GM20000 (cell line): ENCODE data around the gene SLC25A10.
A peak's percentile ranks its signal among the peaks of the same experiment; 100 is the strongest.

Experiments used
- DNase-seq: peaks from one replicate; pipeline ENCODE4 v3.0.0; 2012; ENCODE audit warnings: low spot score
- CTCF ChIP-seq: IDR thresholded peaks from 2 replicates; pipeline ENCODE4 v1.5.1; 2012; ENCODE audit warnings: mild to moderate bottlenecking, control low read depth; ENCODE audit errors: extremely low read depth, missing control alignments

The SLC25A10 gene

GRCh38 chr17:81711814-81712467 is at the start of gene SLC25A10:
SLC25A10 (plus strand) TSS chr17:81712284; CDS start chr17:81712427, 143 bp downstream.
- TF ChIP-seq CTCF = no peak
- peak; percentile 98 for DNase-seq

- no peak for DNase-seq
- no peak for TF ChIP-seq CTCF
Observed at GRCh38 chr17:81664051-81664470, 48.0 kb upstream of the SLC25A10 start.

GRCh38 chr17:81665205-81666091 is 46.6 kb upstream of the SLC25A10 start:
- peak; percentile 68 for DNase-seq

GRCh38 chr17:81666092-81666341 is 46.1 kb upstream of the SLC25A10 start:
- DNase-seq = no peak
- TF ChIP-seq CTCF = no peak

More at GRCh38 chr17:81665205-81666091, 46.6 kb upstream of the SLC25A10 start:
- no peak for TF ChIP-seq CTCF

GRCh38 chr17:81666342-81667191 is 45.5 kb upstream of the SLC25A10 start, which contains the start of the genes CCDC137 and OXLD1:
CCDC137 (plus strand) TSS chr17:81666737; CDS start chr17:81666767, 30 bp downstream.
OXLD1 (minus strand) TSS chr17:81666605; CDS start chr17:81666577, 28 bp downstream.
- TF ChIP-seq CTCF = no peak
- peak; percentile 99 for DNase-seq

GRCh38 chr17:81667754-81668153 is 44.3 kb upstream of the SLC25A10 start:
- no peak for DNase-seq
- TF ChIP-seq CTCF = no peak

GRCh38 chr17:81672504-81672903 is 39.6 kb upstream of the SLC25A10 start:
- DNase-seq = no peak
- TF ChIP-seq CTCF = no peak
